HepG2 (cell line): ENCODE data around the gene PCGF5. TPM values are rescaled to one million over a fixed set of nuclear protein-coding genes. Genes with fewer than 3 reads are reported as not detected.

Source experiments
- ELF1 ChIP-seq: sonication (generic); formaldehyde crosslinking; IDR thresholded peaks from 2 replicates; pipeline ENCODE4 v1.4.0; 2020; ENCODE audit warnings: missing genetic modification reagents
- ELF4 ChIP-seq: sonication (generic); formaldehyde crosslinking; IDR thresholded peaks from 2 replicates; pipeline ENCODE4 v1.5.0; 2020; ENCODE audit warnings: missing genetic modification reagents, mild to moderate bottlenecking, moderate library complexity, borderline replicate concordance
- EZH2 ChIP-seq: conservative IDR thresholded peaks from 2 replicates; pipeline ENCODE4 v1.6.1; 2012; ENCODE audit warnings: mild to moderate bottlenecking, low read depth, low read length, moderate library complexity
- HMGA1 ChIP-seq: sonication (generic); formaldehyde crosslinking; conservative IDR thresholded peaks from 2 replicates; pipeline ENCODE4 v1.4.0; 2020; ENCODE audit warnings: missing genetic modification reagents
- NFE2L2 ChIP-seq: fragments of 150-350 bp; IDR thresholded peaks from 2 replicates; pipeline ENCODE4 v1.6.1; 2014; ENCODE audit warnings: low read length
- PBX2 ChIP-seq: IDR thresholded peaks from 2 replicates; pipeline ENCODE4 v1.6.1; 2016; ENCODE audit warnings: control low read depth
- PHF5A ChIP-seq: IDR thresholded peaks from one replicate; pipeline ENCODE4 v1.6.1; 2018; ENCODE audit warnings: low read depth, missing genetic modification reagents; ENCODE audit not compliant: unreplicated experiment
- RARG ChIP-seq: sonication (generic); formaldehyde crosslinking; IDR thresholded peaks from 2 replicates; pipeline ENCODE4 v1.4.0; 2020; ENCODE audit warnings: low read depth, mild to moderate bottlenecking, missing genetic modification reagents
- SNRNP70 ChIP-seq: fragments of 200-400 bp; formaldehyde crosslinking; IDR thresholded peaks from 2 replicates; pipeline ENCODE4 v1.6.1; 2017; ENCODE audit warnings: mild to moderate bottlenecking, low read depth, low read length, moderate library complexity
- SP1 ChIP-seq, 2 experiments: fragments of 450-650 bp in 1 of 2; sonication (generic) in 1 of 2; formaldehyde crosslinking in 1 of 2; IDR thresholded peaks; 2 replicates each; pipeline versions ENCODE4 v1.4.0 to v1.6.1; 2016 to 2020; ENCODE audit warnings: missing genetic modification reagents in 1 of 2
- SP5 ChIP-seq: IDR thresholded peaks from 2 replicates; pipeline ENCODE4 v1.6.1; 2016; ENCODE audit warnings: low read depth, borderline replicate concordance
- STAT5B ChIP-seq: sonication (generic); formaldehyde crosslinking; IDR thresholded peaks from 2 replicates; pipeline ENCODE4 v1.4.0; 2020; ENCODE audit warnings: missing genetic modification reagents
- YEATS4 ChIP-seq: sonication (generic); formaldehyde crosslinking; IDR thresholded peaks from 2 replicates; pipeline ENCODE4 v1.4.0; 2020; ENCODE audit warnings: missing genetic modification reagents, borderline replicate concordance
- ZMYM2 ChIP-seq: sonication (generic); formaldehyde crosslinking; IDR thresholded peaks from 2 replicates; pipeline ENCODE4 v1.8.0; 2022; ENCODE audit warnings: mild to moderate bottlenecking, missing genetic modification reagents
- ZNF451 ChIP-seq: sonication (generic); formaldehyde crosslinking; IDR thresholded peaks from 2 replicates; pipeline ENCODE4 v1.5.0; 2020; ENCODE audit warnings: mild to moderate bottlenecking, missing genetic modification reagents
- ZNF549 ChIP-seq: sonication (generic); formaldehyde crosslinking; IDR thresholded peaks from 2 replicates; pipeline ENCODE4 v1.5.0; 2020; ENCODE audit warnings: missing genetic modification reagents
- ZNF550 ChIP-seq: sonication (generic); formaldehyde crosslinking; IDR thresholded peaks from 2 replicates; pipeline ENCODE4 v1.4.0; 2020; ENCODE audit warnings: mild to moderate bottlenecking, missing genetic modification reagents, borderline replicate concordance
- ZNF720 ChIP-seq: sonication (generic); formaldehyde crosslinking; IDR thresholded peaks from 2 replicates; pipeline ENCODE4 v1.4.0; 2020; ENCODE audit warnings: missing genetic modification reagents
- ZNF740 ChIP-seq: sonication (generic); formaldehyde crosslinking; IDR thresholded peaks from 2 replicates; pipeline ENCODE4 v1.4.0; 2020; ENCODE audit warnings: missing genetic modification reagents
- ZNF780A ChIP-seq: sonication (generic); formaldehyde crosslinking; IDR thresholded peaks from 2 replicates; pipeline ENCODE4 v1.8.0; 2022; ENCODE audit warnings: mild to moderate bottlenecking, missing genetic modification reagents, moderate library complexity
- polyA plus RNA-seq, 8 experiments: library from polyadenylated mRNA; depleted of rRNA in 3 of 8; stranded (reverse) in 7 of 8; unstranded in 1 of 8; fragments of >200 nt; fragmentation: Illumina TruSeq in 4 of 8; extraction: Trizol in 4 of 8; gene quantifications; 2 replicates each; pipeline versions ENCODE4 v1.2.1 to v1.2.3, GENCODE V29; 2011 to 2016; ENCODE audit warnings: low read depth in 4 of 8, missing spikeins in 1 of 8, mixed read lengths in 1 of 8; ENCODE audit not compliant: insufficient read depth in 1 of 8
- total RNA-seq, 5 experiments: library from RNA; depleted of rRNA; stranded (reverse); fragments of >200 nt; fragmentation: Illumina TruSeq; extraction: Trizol; gene quantifications; 2 replicates each; pipeline ENCODE4 v1.2.3, GENCODE V29; 2016; ENCODE audit warnings: low read depth in 1 of 5
- TF ChIP-seq, protein P1 (sequence below): sonication (generic); formaldehyde crosslinking; IDR thresholded peaks from 2 replicates; pipeline ENCODE4 v1.5.0; 2020; ENCODE audit warnings: mild to moderate bottlenecking, missing genetic modification reagents, borderline replicate concordance
- TF ChIP-seq, protein P2 (sequence below): IDR thresholded peaks from 2 replicates; pipeline ENCODE4 v1.6.1; 2018; ENCODE audit warnings: missing genetic modification reagents, mild to moderate bottlenecking, missing compliant biosample characterization
- TF ChIP-seq, protein P3 (sequence below): sonication (generic); formaldehyde crosslinking; IDR thresholded peaks from 2 replicates; pipeline ENCODE4 v1.9.0; 2021; ENCODE audit warnings: missing genetic modification reagents, borderline replicate concordance

The PCGF5 gene
- total and polyA plus RNA-seq, 2 of the 13 experiments (the other 11 are each of a cell fraction or from before 2014, with no cell fraction given): 61.3 to 138 TPM

GRCh38 chr10:91220194-91220953, at the start of gene PCGF5 (continued):
- TF ChIP-seq SP5 (peak; percentile 33; the same call in 1 of the 2 replicates), ZNF549 (CRISPR knock-in tag) (no peak), SP1 (IDR thresholded peaks at IDR 0.05) (no peak), SP1 (CRISPR knock-in tag; IDR thresholded peaks at IDR 0.05) (peak; percentile 62; the same call in 1 of the 2 replicates), ZMYM2 (CRISPR knock-in tag) (no peak), PBX2 (CRISPR knock-in tag) (peak; percentile 59), EZH2 (no peak), HMGA1 (no peak), ZNF451 (0 out of 2 replicates have a peak, but pooled peaks have one; percentile 34), PHF5A (no peak), NFE2L2 (peak; percentile 95), ZNF720 (no peak), ZNF780A (no peak), ELF4 (CRISPR knock-in tag) (0 out of 2 replicates have a peak, but pooled peaks have one; percentile 25), RARG (CRISPR knock-in tag) (no peak), ZNF550 (CRISPR knock-in tag) (no peak), YEATS4 (CRISPR knock-in tag) (peak; percentile 34; the same call in 1 of the 2 replicates), SNRNP70 (no peak), ELF1 (CRISPR knock-in tag) (no peak), STAT5B (CRISPR knock-in tag) (no peak), ZNF740 (CRISPR knock-in tag) (peak; percentile 36; the same call in 1 of the 2 replicates)
- TF ChIP-seq, protein P1, sequence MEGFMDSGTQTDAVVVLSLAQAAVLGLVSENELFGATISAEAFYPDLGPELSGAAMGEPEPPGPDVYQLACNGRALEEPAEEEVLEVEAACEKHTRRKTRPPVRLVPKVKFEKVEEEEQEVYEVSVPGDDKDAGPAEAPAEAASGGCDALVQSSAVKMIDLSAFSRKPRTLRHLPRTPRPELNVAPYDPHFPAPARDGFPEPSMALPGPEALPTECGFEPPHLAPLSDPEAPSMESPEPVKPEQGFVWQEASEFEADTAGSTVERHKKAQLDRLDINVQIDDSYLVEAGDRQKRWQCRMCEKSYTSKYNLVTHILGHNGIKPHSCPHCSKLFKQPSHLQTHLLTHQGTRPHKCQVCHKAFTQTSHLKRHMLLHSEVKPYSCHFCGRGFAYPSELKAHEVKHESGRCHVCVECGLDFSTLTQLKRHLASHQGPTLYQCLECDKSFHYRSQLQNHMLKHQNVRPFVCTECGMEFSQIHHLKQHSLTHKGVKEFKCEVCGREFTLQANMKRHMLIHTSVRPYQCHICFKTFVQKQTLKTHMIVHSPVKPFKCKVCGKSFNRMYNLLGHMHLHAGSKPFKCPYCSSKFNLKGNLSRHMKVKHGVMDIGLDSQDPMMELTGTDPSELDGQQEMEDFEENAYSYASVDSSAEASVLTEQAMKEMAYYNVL: 0 out of 2 replicates have a peak, but pooled peaks have one; percentile 18
- TF ChIP-seq, protein P2, sequence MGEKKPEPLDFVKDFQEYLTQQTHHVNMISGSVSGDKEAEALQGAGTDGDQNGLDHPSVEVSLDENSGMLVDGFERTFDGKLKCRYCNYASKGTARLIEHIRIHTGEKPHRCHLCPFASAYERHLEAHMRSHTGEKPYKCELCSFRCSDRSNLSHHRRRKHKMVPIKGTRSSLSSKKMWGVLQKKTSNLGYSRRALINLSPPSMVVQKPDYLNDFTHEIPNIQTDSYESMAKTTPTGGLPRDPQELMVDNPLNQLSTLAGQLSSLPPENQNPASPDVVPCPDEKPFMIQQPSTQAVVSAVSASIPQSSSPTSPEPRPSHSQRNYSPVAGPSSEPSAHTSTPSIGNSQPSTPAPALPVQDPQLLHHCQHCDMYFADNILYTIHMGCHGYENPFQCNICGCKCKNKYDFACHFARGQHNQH: peak; percentile 78
- TF ChIP-seq, protein P3, sequence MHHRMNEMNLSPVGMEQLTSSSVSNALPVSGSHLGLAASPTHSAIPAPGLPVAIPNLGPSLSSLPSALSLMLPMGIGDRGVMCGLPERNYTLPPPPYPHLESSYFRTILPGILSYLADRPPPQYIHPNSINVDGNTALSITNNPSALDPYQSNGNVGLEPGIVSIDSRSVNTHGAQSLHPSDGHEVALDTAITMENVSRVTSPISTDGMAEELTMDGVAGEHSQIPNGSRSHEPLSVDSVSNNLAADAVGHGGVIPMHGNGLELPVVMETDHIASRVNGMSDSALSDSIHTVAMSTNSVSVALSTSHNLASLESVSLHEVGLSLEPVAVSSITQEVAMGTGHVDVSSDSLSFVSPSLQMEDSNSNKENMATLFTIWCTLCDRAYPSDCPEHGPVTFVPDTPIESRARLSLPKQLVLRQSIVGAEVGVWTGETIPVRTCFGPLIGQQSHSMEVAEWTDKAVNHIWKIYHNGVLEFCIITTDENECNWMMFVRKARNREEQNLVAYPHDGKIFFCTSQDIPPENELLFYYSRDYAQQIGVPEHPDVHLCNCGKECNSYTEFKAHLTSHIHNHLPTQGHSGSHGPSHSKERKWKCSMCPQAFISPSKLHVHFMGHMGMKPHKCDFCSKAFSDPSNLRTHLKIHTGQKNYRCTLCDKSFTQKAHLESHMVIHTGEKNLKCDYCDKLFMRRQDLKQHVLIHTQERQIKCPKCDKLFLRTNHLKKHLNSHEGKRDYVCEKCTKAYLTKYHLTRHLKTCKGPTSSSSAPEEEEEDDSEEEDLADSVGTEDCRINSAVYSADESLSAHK: no peak
